HepG2 (cell line): Measurements from ENCODE around the gene ADCY7. TPM values are rescaled to one million over a fixed set of nuclear protein-coding genes. Genes with fewer than 3 reads are reported as not detected.

Source experiments
- CBFB ChIP-seq: sonication (generic); formaldehyde crosslinking; IDR thresholded peaks from 2 replicates; pipeline ENCODE4 v1.4.0; 2020; ENCODE audit warnings: missing genetic modification reagents
- PITX1 ChIP-seq: sonication (generic); formaldehyde crosslinking; IDR thresholded peaks from 2 replicates; pipeline ENCODE4 v1.5.1; 2020; ENCODE audit warnings: mild to moderate bottlenecking, missing genetic modification reagents
- SATB2 ChIP-seq: sonication (generic); formaldehyde crosslinking; IDR thresholded peaks from 2 replicates; pipeline ENCODE4 v1.5.0; 2020; ENCODE audit warnings: missing genetic modification reagents
- ZKSCAN5 ChIP-seq: sonication (generic); formaldehyde crosslinking; IDR thresholded peaks from 2 replicates; pipeline ENCODE4 v1.5.1; 2020; ENCODE audit warnings: mild to moderate bottlenecking, missing genetic modification reagents
- ZNF354B ChIP-seq: sonication (generic); formaldehyde crosslinking; IDR thresholded peaks from 2 replicates; pipeline ENCODE4 v1.8.0; 2022; ENCODE audit warnings: mild to moderate bottlenecking, missing genetic modification reagents
- ZNF563 ChIP-seq: sonication (generic); formaldehyde crosslinking; IDR thresholded peaks from 2 replicates; pipeline ENCODE4 v1.8.0; 2022; ENCODE audit warnings: mild to moderate bottlenecking, moderate library complexity, missing genetic modification reagents
- ZNF570 ChIP-seq: sonication (generic); formaldehyde crosslinking; IDR thresholded peaks from 2 replicates; pipeline ENCODE4 v1.4.0; 2020; ENCODE audit warnings: mild to moderate bottlenecking, missing genetic modification reagents, borderline replicate concordance
- ZNF678 ChIP-seq: sonication (generic); formaldehyde crosslinking; IDR thresholded peaks from 2 replicates; pipeline ENCODE4 v1.4.0; 2020; ENCODE audit warnings: mild to moderate bottlenecking, missing genetic modification reagents
- ZNF7 ChIP-seq: IDR thresholded peaks from 2 replicates; pipeline ENCODE4 v1.6.1; 2016; ENCODE audit warnings: missing biosample characterization, missing genetic modification reagents
- ZNF776 ChIP-seq: sonication (generic); formaldehyde crosslinking; IDR thresholded peaks from 2 replicates; pipeline ENCODE4 v1.4.0; 2020; ENCODE audit warnings: mild to moderate bottlenecking, missing genetic modification reagents
- ZNF782 ChIP-seq: sonication (generic); formaldehyde crosslinking; IDR thresholded peaks from 2 replicates; pipeline ENCODE4 v1.4.0; 2020; ENCODE audit warnings: missing genetic modification reagents, mild to moderate bottlenecking, borderline replicate concordance
- polyA plus RNA-seq, 8 experiments: library from polyadenylated mRNA; depleted of rRNA in 3 of 8; stranded (reverse) in 7 of 8; unstranded in 1 of 8; fragments of >200 nt; fragmentation: Illumina TruSeq in 4 of 8; extraction: Trizol in 4 of 8; gene quantifications; 2 replicates each; pipeline versions ENCODE4 v1.2.1 to v1.2.3, GENCODE V29; 2011 to 2016; ENCODE audit warnings: low read depth in 4 of 8, missing spikeins in 1 of 8, mixed read lengths in 1 of 8; ENCODE audit not compliant: insufficient read depth in 1 of 8
- total RNA-seq, 5 experiments: library from RNA; depleted of rRNA; stranded (reverse); fragments of >200 nt; fragmentation: Illumina TruSeq; extraction: Trizol; gene quantifications; 2 replicates each; pipeline ENCODE4 v1.2.3, GENCODE V29; 2016; ENCODE audit warnings: low read depth in 1 of 5
- TF ChIP-seq, protein P1 (sequence below): sonication (generic); formaldehyde crosslinking; IDR thresholded peaks from 2 replicates; pipeline ENCODE4 v1.5.0; 2020; ENCODE audit warnings: missing genetic modification reagents
- TF ChIP-seq, protein P2 (sequence below): sonication (generic); formaldehyde crosslinking; IDR thresholded peaks from 2 replicates; pipeline ENCODE4 v1.4.0; 2020; ENCODE audit warnings: missing genetic modification reagents, borderline replicate concordance
- TF ChIP-seq, protein P3 (sequence below): sonication (generic); formaldehyde crosslinking; IDR thresholded peaks from 2 replicates; pipeline ENCODE4 v1.4.0; 2020; ENCODE audit warnings: missing genetic modification reagents
- TF ChIP-seq, protein P4 (sequence below): IDR thresholded peaks from 2 replicates; pipeline ENCODE4 v1.6.1; 2016; ENCODE audit warnings: mild to moderate bottlenecking
- TF ChIP-seq, protein P5 (sequence below): sonication (generic); formaldehyde crosslinking; IDR thresholded peaks from 2 replicates; pipeline ENCODE4 v1.5.0; 2020; ENCODE audit warnings: mild to moderate bottlenecking, missing genetic modification reagents
- TF ChIP-seq, protein P6 (sequence below): IDR thresholded peaks from 2 replicates; pipeline ENCODE4 v1.6.1; 2016; ENCODE audit warnings: low read depth, control low read depth

The ADCY7 gene
- total and polyA plus RNA-seq, 2 of the 13 experiments (the other 11 are each of a cell fraction or from before 2014, with no cell fraction given): 2.2 to 4.3 TPM

DNA sequence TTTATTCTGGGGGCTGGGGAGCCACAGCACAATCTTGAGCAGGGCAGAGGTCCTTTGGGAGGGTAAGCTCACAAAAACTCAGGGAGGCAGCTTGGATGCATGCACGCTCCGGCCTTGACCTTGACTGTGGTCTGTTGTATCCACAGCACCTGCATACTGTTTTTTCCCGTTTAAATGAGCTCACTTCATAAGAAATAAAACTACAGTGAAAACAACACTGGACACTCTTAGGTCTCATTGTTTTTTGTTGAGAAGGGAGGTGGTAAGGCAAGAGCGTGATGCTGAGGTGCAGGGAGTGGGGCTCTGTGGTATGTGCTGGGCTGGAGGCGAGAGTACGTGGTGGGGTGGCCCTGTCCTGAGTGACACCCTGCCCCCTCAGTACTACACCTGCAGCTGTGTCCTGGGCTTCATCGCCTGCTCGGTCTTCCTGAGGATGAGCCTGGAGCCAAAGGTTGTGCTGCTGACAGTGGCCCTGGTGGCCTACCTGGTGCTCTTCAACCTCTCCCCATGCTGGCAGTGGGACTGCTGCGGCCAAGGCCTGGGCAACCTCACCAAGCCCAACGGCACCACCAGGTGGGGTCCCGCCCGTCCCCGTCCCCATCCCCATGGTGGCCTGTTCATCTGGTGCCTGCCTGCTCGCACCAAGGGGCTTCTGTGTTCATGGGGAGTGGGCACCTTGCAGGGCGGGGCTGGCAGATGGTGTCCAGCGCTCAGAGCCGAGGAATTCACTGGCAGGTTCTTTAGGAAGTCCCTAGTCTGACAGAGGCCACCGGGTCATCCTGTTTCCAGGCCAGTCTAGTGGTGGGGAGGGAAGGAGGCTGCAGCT is 44.2 kb downstream of the ADCY7 start (continued):
- TF ChIP-seq, protein P1, sequence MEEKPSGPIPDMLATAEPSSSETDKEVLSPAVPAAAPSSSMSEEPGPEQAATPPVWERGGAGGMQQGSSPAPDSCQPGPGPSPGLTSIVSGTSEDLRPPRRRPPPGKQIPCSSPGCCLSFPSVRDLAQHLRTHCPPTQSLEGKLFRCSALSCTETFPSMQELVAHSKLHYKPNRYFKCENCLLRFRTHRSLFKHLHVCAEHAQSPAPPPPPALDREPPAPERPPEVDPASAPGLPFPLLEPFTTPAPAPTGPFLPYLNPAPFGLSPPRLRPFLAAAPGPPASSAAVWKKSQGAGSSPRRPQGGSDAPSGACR (CRISPR knock-in tag): no peak
- TF ChIP-seq ZNF570 (no peak), PITX1 (CRISPR knock-in tag) (peak; percentile 39; the same call in 1 of the 2 replicates), ZNF7 (CRISPR knock-in tag) (no peak), ZKSCAN5 (CRISPR knock-in tag) (no peak), ZNF776 (CRISPR knock-in tag) (no peak), SATB2 (CRISPR knock-in tag) (no peak), ZNF563 (CRISPR knock-in tag) (no peak), CBFB (no peak), ZNF354B (CRISPR knock-in tag) (no peak), ZNF782 (CRISPR knock-in tag) (no peak), ZNF678 (CRISPR knock-in tag) (no peak)
- TF ChIP-seq, protein P2, sequence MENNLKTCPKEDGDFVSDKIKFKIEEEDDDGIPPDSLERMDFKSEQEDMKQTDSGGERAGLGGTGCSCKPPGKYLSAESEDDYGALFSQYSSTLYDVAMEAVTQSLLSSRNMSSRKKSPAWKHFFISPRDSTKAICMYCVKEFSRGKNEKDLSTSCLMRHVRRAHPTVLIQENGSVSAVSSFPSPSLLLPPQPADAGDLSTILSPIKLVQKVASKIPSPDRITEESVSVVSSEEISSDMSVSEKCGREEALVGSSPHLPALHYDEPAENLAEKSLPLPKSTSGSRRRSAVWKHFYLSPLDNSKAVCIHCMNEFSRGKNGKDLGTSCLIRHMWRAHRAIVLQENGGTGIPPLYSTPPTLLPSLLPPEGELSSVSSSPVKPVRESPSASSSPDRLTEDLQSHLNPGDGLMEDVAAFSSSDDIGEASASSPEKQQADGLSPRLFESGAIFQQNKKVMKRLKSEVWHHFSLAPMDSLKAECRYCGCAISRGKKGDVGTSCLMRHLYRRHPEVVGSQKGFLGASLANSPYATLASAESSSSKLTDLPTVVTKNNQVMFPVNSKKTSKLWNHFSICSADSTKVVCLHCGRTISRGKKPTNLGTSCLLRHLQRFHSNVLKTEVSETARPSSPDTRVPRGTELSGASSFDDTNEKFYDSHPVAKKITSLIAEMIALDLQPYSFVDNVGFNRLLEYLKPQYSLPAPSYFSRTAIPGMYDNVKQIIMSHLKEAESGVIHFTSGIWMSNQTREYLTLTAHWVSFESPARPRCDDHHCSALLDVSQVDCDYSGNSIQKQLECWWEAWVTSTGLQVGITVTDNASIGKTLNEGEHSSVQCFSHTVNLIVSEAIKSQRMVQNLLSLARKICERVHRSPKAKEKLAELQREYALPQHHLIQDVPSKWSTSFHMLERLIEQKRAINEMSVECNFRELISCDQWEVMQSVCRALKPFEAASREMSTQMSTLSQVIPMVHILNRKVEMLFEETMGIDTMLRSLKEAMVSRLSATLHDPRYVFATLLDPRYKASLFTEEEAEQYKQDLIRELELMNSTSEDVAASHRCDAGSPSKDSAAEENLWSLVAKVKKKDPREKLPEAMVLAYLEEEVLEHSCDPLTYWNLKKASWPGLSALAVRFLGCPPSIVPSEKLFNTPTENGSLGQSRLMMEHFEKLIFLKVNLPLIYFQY: no peak
- TF ChIP-seq, protein P3, sequence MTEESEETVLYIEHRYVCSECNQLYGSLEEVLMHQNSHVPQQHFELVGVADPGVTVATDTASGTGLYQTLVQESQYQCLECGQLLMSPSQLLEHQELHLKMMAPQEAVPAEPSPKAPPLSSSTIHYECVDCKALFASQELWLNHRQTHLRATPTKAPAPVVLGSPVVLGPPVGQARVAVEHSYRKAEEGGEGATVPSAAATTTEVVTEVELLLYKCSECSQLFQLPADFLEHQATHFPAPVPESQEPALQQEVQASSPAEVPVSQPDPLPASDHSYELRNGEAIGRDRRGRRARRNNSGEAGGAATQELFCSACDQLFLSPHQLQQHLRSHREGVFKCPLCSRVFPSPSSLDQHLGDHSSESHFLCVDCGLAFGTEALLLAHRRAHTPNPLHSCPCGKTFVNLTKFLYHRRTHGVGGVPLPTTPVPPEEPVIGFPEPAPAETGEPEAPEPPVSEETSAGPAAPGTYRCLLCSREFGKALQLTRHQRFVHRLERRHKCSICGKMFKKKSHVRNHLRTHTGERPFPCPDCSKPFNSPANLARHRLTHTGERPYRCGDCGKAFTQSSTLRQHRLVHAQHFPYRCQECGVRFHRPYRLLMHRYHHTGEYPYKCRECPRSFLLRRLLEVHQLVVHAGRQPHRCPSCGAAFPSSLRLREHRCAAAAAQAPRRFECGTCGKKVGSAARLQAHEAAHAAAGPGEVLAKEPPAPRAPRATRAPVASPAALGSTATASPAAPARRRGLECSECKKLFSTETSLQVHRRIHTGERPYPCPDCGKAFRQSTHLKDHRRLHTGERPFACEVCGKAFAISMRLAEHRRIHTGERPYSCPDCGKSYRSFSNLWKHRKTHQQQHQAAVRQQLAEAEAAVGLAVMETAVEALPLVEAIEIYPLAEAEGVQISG: no peak
- TF ChIP-seq, protein P4, sequence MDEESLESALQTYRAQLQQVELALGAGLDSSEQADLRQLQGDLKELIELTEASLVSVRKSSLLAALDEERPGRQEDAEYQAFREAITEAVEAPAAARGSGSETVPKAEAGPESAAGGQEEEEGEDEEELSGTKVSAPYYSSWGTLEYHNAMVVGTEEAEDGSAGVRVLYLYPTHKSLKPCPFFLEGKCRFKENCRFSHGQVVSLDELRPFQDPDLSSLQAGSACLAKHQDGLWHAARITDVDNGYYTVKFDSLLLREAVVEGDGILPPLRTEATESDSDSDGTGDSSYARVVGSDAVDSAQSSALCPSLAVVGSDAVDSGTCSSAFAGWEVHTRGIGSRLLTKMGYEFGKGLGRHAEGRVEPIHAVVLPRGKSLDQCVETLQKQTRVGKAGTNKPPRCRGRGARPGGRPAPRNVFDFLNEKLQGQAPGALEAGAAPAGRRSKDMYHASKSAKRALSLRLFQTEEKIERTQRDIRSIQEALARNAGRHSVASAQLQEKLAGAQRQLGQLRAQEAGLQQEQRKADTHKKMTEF (CRISPR knock-in tag): no peak
- TF ChIP-seq, protein P5, sequence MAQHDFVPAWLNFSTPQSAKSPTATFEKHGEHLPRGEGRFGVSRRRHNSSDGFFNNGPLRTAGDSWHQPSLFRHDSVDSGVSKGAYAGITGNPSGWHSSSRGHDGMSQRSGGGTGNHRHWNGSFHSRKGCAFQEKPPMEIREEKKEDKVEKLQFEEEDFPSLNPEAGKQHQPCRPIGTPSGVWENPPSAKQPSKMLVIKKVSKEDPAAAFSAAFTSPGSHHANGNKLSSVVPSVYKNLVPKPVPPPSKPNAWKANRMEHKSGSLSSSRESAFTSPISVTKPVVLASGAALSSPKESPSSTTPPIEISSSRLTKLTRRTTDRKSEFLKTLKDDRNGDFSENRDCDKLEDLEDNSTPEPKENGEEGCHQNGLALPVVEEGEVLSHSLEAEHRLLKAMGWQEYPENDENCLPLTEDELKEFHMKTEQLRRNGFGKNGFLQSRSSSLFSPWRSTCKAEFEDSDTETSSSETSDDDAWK: no peak
- TF ChIP-seq, protein P6, sequence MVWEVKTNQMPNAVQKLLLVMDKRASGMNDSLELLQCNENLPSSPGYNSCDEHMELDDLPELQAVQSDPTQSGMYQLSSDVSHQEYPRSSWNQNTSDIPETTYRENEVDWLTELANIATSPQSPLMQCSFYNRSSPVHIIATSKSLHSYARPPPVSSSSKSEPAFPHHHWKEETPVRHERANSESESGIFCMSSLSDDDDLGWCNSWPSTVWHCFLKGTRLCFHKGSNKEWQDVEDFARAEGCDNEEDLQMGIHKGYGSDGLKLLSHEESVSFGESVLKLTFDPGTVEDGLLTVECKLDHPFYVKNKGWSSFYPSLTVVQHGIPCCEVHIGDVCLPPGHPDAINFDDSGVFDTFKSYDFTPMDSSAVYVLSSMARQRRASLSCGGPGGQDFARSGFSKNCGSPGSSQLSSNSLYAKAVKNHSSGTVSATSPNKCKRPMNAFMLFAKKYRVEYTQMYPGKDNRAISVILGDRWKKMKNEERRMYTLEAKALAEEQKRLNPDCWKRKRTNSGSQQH (CRISPR knock-in tag): no peak
